Right lobe of liver (tissue), 6 donors: ENCODE measurements around the gene USP43. TPM values are rescaled to one million over a fixed set of nuclear protein-coding genes. Genes with fewer than 3 reads are reported as not detected.
"Not testable (repeated sequence)": the region's sequence is repeated elsewhere in the genome, so short reads cannot be mapped to it uniquely, and the experiment has no call there.

Source experiments
- ATAC-seq, 4 donors: fragments of 200-7000 bp; cut with Tn5 transposase; one replicate each; pipeline ENCODE4 v1.9.1; 2020; ENCODE audit warnings: mild to moderate bottlenecking in 4 of 4, moderate library complexity in 4 of 4
- DNase-seq, 3 donors: peaks; one replicate each; pipeline ENCODE4 v3.0.0-alpha.2; 2020
- H3K27ac ChIP-seq, 3 donors: fragments of 200-600 bp; one replicate each; pipeline ENCODE4 v1.8.0; 2022
- H3K27me3 ChIP-seq, 2 donors: fragments of 200-600 bp; one replicate each; pipeline ENCODE4 v1.8.0; 2022
- H3K36me3 ChIP-seq, 4 donors: fragments of 200-600 bp; sonication (generic) in 1 of 4; one replicate each; pipeline versions ENCODE4 v1.5.1 to v1.8.0; 2017 to 2022; ENCODE audit warnings: control low read depth in 1 of 4
- H3K4me1 ChIP-seq, 4 donors: fragments of 200-600 bp; sonication (generic) in 1 of 4; one replicate each; pipeline versions ENCODE4 v1.5.1 to v1.8.0; 2017 to 2022; ENCODE audit warnings: control low read depth in 1 of 4
- H3K4me3 ChIP-seq, 3 donors: fragments of 200-600 bp; one replicate each; pipeline ENCODE4 v1.8.0; 2022
- H3K9me3 ChIP-seq, 4 donors: fragments of 200-600 bp; sonication (generic) in 1 of 4; one replicate each; pipeline versions ENCODE4 v1.5.1 to v1.8.0; 2017 to 2022; ENCODE audit warnings: control low read depth in 1 of 4
- POLR2A ChIP-seq: fragments of 450-650 bp; IDR thresholded peaks from one replicate; pipeline ENCODE4 v1.6.1; 2017; ENCODE audit warnings: antibody characterized with exemption, mild to moderate bottlenecking
- WGBS: methylation state at CpG from one replicate; pipeline ENCODE4 v1.1.6; 2018; ENCODE audit warnings: low coverage, low lambda C conversion rate; ENCODE audit not compliant: insufficient coverage; ENCODE audit errors: missing lambda C conversion rate; 5-methylcytosine and 5-hydroxymethylcytosine counted together
- intact Hi-C, 2 donors: fragments of 100-400 bp; cut with DNase I; formaldehyde crosslinking; loops; one replicate each; pipeline versions ENCODE4 v1.11.2 to v1.14.1; 2022
- total RNA-seq, 6 experiments: library from RNA; depleted of rRNA in 2 of 6; stranded (reverse); fragments of >200 nt in 2 of 6; fragmentation: NEBNext Ultra II Directional in 3 of 6; extraction: Animal tissue kit (Norgen Biotek cat#: 25700) in 3 of 6; gene quantifications; one replicate each; pipeline versions ENCODE4 v1.1.0 to v1.2.4, GENCODE V29; 2016 to 2023
- TF ChIP-seq, protein P1 (sequence below), 4 donors: fragments of 200-600 bp in 3 of 4; fragments of 450-650 bp in 1 of 4; IDR thresholded peaks; one replicate each; pipeline versions ENCODE4 v1.5.1 to v1.8.0; 2016 to 2022; ENCODE audit warnings: antibody characterized with exemption in 4 of 4, mild to moderate bottlenecking in 2 of 4
- donor health status: DM: no; HTN: yes; CAD: no.
- donor health status: DM: no; HTN: no; CAD: no.
- donor health status: DM: no; HTN: no; CAD: no.
- donor health status: DM: no; HTN: yes; CAD: no.
- donor health status: DM: no; HTN: yes; CAD: no.

Gene USP43
- total RNA-seq, 6 experiments from 2014 or later, result 2.1 to 11.6 (median 6.8) TPM

DNA sequence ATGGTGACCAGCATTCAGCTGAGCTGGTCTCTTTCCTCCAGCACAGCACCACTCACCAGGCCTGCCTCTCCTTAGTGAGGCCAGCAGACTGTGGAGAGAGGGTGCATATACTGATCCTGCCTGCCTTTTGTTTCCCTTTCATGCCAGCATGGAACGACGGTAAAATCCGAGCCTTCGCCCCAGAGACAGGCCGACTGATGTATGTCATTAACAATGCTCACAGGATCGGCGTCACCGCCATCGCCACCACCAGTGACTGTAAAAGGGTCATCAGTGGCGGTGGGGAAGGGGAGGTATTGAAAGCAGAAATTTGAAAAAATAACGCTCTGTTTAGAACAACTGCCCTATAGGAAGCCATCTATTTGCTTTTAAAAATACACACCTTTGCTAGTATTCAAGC, 12.6 kb upstream of the USP43 start:
- intact Hi-C loops, result no loop called here
- Histone ChIP-seq H3K36me3 (no peaks in the 10 kb centered on the region), H3K27ac (no peak overlapping the region), H3K4me1 (no peaks in the 10 kb centered on the region), H3K9me3 (no peaks in the 10 kb centered on the region), H3K27me3 (no peaks in the 10 kb centered on the region), H3K4me3 (no peak overlapping the region)
- TF ChIP-seq, protein P1, sequence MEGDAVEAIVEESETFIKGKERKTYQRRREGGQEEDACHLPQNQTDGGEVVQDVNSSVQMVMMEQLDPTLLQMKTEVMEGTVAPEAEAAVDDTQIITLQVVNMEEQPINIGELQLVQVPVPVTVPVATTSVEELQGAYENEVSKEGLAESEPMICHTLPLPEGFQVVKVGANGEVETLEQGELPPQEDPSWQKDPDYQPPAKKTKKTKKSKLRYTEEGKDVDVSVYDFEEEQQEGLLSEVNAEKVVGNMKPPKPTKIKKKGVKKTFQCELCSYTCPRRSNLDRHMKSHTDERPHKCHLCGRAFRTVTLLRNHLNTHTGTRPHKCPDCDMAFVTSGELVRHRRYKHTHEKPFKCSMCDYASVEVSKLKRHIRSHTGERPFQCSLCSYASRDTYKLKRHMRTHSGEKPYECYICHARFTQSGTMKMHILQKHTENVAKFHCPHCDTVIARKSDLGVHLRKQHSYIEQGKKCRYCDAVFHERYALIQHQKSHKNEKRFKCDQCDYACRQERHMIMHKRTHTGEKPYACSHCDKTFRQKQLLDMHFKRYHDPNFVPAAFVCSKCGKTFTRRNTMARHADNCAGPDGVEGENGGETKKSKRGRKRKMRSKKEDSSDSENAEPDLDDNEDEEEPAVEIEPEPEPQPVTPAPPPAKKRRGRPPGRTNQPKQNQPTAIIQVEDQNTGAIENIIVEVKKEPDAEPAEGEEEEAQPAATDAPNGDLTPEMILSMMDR (IDR thresholded peaks at IDR 0.05), result no peak
- no peak for TF ChIP-seq POLR2A
- DNase-seq (no peak), ATAC-seq (no peak)
- WGBS, result 90% methylated on average over 6 of the region's 11 CpGs

DNA sequence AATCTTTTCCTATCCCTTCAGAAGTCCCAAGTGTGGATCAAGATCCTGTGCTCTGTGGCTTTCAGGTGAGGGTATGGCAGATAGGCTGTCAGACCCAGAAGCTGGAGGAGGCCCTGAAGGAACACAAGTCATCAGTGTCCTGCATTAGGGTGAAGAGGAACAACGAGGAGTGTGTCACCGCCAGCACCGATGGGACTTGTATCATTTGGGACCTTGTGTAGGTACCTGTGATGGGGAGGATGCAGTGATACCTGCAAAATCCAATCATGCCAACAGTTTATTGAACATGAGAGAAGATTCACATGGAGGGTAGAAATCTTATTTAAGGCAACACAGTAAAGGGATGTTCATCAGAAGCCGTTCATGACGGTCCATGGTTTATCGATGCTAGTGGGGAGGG, 10.0 kb upstream of the USP43 start:
- no peaks in the 10 kb centered on the region for H3K36me3 ChIP-seq
- no peaks in the 10 kb centered on the region for H3K9me3 ChIP-seq
- no peak overlapping the region for H3K27ac ChIP-seq
- DNase-seq (no peak), ATAC-seq (no peak)
- H3K4me3 ChIP-seq, result no peak overlapping the region
- H3K27me3 ChIP-seq, result no peaks in the 10 kb centered on the region
- TF ChIP-seq, protein P1 (IDR thresholded peaks at IDR 0.05), result no peak
- TF ChIP-seq POLR2A, result no peak
- no peaks in the 10 kb centered on the region for H3K4me1 ChIP-seq
- intact Hi-C loops, result no loop called here
- 88% methylated on average over 5 of the region's 6 CpGs for WGBS

DNA sequence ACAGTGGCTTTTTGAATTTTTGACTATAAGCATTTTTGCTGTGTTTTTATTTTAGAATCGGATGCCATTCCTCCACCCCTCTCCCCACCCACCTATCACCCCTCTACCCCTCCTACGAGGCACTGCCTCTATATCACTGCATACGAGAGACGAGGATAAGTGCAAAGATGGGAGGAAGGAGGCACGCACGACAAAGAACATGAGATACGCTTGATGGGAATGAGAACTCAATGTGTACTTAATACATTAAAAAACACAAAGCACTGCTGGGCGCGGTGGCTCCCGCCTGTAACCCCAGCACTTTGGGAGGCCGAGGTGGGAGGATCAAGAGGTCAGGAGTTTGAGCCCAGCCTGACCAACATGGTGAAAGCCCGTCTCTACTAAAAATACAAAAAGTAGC, 8.8 kb upstream of the USP43 start:
- TF ChIP-seq POLR2A, result no peak
- TF ChIP-seq, protein P1 (IDR thresholded peaks at IDR 0.05), result no peak
- H3K4me3 ChIP-seq, result no peak overlapping the region
- WGBS, result 79% methylated on average over 12 of the region's 12 CpGs
- ATAC-seq (no peak), DNase-seq (no peak)
- no peak overlapping the region for H3K27ac ChIP-seq
- H3K27me3 ChIP-seq, result no peaks in the 10 kb centered on the region
- intact Hi-C loops, result no loop called here
- no peaks in the 10 kb centered on the region for H3K36me3 ChIP-seq
- H3K4me1 ChIP-seq, result no peaks in the 10 kb centered on the region
- no peaks in the 10 kb centered on the region for H3K9me3 ChIP-seq

DNA sequence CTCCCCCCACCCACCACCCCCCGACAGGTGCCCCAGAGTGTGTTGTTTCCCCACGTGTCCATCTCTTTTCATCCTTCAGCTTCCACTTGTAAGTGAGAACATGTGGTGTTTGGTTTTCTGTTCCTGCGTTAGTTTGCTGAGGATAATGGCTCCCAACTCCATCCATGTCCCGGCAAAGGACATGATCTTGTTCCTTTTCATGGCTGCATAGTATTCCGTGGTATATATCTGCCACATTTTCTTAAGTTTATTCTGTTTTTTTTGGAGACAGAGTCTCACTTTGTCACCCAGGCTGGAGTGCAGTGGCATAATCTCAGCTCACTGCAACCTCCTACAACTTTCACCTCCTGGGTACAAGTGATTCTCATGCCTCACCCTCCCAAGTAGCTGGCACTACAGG, 4.9 kb upstream of the USP43 start:
- intact Hi-C loops, DNase-seq, H3K36me3 ChIP-seq, H3K4me1 ChIP-seq, H3K4me3 ChIP-seq, ATAC-seq, H3K27me3 ChIP-seq, H3K27ac ChIP-seq, H3K9me3 ChIP-seq: not testable (repeated sequence)
- WGBS, result 83% methylated on average over 4 of the region's 5 CpGs

DNA sequence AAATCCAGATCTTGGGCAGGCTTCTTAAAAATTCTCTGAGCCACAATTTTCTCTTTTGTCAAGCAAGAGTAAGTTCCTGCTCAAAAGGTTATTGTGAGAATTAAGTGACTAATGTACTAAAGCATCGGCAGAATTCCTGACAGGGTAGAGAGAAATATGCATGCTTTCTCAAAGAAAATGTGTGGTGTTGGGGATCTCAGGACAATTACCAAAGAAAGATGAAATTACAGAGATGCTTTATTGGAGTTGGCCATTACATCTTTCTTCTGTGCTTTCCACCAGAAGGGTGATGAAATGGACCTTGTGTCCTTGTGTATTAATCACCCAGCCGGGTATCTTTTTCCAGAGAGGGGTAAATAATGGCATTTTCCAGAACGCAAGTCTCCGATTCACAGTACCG, 1.7 kb upstream of the USP43 start:
- Histone ChIP-seq H3K9me3 (no peaks in the 10 kb centered on the region), H3K27me3 (no peaks in the 10 kb centered on the region), H3K36me3 (no peaks in the 10 kb centered on the region), H3K4me1 (peaks cover 0 to 13% (median 0%) of the 10 kb centered on the region in 4 donors), H3K27ac (peak overlapping the region in 1 of 3 donors; percentile 85), H3K4me3 (peak overlapping the region in 2 of 3 donors; percentile 16 to 76)
- 56% methylated on average over 5 of the region's 5 CpGs for WGBS
- no peak for DNase-seq
- intact Hi-C loops, result no loop called here
- TF ChIP-seq POLR2A, result no peak
- TF ChIP-seq, protein P1 (IDR thresholded peaks at IDR 0.05), result no peak
- ATAC-seq, result no peak
